Measurements from ENCODE around the gene CNTNAP4.

DNA sequence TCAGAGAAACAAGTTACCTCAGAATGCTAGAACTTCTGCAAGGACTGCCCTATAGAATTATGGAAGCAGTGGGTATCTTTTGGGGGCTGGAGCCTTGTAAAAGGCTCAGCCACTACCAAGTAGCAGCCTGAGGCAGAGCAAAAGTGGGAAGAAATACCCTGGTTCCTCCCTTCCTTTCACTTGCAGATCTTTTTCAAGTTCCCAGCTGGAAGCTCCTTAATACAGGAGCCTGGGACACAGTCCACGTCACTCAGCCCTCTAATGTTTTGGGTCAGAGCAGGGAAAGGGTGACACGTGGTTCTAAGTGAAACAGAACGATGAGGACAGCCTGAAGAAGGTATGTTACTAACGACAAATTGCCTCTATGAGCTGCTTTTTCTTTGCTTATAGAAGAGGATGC lies 93.1 kb downstream of the CNTNAP4 start:
- TF ChIP-seq, protein P1, sequence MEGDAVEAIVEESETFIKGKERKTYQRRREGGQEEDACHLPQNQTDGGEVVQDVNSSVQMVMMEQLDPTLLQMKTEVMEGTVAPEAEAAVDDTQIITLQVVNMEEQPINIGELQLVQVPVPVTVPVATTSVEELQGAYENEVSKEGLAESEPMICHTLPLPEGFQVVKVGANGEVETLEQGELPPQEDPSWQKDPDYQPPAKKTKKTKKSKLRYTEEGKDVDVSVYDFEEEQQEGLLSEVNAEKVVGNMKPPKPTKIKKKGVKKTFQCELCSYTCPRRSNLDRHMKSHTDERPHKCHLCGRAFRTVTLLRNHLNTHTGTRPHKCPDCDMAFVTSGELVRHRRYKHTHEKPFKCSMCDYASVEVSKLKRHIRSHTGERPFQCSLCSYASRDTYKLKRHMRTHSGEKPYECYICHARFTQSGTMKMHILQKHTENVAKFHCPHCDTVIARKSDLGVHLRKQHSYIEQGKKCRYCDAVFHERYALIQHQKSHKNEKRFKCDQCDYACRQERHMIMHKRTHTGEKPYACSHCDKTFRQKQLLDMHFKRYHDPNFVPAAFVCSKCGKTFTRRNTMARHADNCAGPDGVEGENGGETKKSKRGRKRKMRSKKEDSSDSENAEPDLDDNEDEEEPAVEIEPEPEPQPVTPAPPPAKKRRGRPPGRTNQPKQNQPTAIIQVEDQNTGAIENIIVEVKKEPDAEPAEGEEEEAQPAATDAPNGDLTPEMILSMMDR (IDR thresholded peaks at IDR 0.05; ENCODE audit: low read depth, low read length, poor library complexity, severe bottlenecking), result no peak
- no peak for TF ChIP-seq EZH2phosphoT487 (IDR thresholded peaks at IDR 0.05; ENCODE audit: borderline replicate concordance, low read length)
